ENCODE measurements around the gene PSMA5. TPM values are rescaled to one million over a fixed set of nuclear protein-coding genes. Genes with fewer than 3 reads are reported as not detected.

The PSMA5 gene
- total RNA-seq, 1 donor from 2014 or later, result 45.3 TPM

DNA sequence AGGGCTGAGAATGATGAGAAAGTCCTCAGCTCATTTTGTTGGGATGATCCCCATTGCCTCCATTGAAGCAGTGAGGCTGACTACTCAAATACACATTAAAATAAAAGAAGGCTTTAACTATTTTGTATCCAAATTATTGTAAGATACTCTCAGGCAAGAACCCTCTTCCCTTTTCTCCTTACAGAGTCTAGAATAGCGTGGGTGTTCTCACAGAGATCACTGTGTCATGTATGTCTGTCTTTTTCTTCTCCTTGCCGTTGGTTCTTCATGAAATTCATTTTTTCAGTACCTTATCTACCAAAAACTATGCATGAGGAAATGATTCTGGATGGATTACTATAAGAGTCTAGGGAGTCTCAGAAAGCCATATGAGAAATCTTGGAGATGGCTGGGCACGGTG is 58.6 kb downstream of the PSMA5 start:
- DNase-seq, result no peak

DNA sequence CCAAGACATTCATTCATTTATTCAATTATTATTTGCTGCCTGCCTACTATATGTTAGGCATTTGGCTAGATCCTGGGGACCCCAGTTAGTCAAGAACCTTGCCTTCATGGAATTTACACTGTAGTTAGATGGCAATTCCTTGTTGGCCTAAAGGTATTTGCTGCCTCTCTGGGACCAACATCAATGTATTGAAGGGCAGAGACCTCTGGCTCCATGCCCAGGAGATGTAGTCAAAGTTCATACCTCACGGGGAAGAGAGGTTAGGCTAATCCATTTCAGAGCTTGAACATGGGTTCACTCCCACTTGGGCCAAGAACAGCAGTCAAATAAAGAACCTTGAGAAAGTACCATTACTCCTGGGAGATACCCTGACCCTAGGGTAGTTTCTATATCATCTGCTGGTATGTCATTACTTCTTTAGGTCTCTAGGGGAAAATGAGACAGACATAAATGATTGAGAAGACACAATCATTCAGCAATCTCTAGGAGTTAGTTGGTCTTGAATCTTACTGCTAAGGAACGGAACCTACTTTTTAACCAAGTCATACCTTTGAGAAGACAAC is 60.5 kb downstream of the PSMA5 start:
- no peak for DNase-seq

DNA sequence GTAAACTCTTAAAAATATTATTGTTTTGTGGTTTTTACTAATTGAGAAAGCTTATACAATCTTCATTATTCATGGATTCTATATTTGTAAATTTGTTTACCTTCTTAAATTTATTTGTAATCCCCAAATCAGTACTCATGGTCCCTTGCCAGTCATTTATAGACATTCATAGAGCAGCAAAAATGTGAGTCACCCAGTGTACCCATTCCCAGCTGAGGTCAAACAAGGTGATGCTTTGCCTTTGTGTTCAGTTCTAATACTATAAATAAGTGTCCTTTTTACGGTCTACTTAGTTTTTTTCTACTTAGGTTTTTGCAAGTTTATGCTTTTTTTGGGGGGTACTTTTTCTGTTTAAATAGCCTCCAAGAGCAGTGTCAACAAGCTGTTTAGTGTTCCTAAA is 64.6 kb downstream of the PSMA5 start:
- DNase-seq, result no peak

DNA sequence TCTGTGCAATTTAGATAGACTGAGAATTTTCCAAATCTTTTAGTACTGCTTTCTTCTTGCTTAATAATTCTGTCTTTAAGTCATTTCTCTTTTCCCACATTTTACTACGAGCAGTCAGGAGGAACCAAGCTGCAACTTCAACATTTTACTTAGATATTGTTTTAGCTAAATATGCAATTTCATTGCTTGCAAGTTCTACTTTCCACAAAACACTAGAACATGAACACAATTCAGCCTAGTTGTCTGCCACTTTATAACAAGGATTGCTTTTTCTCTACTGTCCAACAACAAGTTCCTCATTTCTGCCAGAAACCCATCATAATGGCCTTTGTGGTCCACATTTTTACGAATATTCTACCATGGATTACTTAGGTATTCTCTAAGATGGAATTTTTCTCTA is 65.2 kb downstream of the PSMA5 start:
- no peak for DNase-seq

DNA sequence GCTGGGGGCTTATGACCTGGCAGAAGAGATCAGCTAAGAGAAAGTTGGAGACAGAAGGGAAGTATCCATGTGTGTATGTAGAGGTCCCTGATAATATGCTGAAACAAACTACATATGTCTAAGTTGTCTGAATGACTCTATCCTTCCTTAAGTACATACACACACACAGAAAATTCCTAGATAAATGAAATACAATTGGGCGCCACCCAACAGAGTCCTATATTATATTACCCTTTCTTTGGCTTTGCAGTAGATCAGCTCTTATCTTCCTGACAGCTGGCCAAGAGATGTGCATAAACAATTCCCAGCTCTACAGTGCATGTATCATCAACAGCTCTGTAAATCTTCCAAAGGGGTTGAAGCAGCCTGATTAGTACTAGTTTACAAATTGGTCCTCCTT is 68.6 kb downstream of the PSMA5 start:
- DNase-seq, result no peak

DNA sequence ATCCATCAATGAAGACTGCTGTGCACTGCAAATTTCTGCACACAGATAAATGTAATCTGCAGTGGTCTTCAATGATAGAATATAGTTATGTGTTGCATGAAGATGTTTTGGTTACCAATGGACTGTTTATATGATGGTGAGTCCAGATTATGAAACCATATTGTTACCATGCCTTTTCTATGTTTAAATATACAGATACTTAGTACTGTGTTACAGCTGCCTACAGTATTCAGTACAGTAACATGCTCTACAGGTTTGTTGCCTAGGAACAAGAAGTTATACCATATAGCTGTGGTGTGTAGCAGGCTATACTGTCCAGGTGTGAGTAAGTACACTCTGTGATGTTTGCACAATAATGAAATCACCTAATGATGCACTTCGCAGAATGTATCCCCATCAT is 69.3 kb downstream of the PSMA5 start:
- DNase-seq, result no peak

DNA sequence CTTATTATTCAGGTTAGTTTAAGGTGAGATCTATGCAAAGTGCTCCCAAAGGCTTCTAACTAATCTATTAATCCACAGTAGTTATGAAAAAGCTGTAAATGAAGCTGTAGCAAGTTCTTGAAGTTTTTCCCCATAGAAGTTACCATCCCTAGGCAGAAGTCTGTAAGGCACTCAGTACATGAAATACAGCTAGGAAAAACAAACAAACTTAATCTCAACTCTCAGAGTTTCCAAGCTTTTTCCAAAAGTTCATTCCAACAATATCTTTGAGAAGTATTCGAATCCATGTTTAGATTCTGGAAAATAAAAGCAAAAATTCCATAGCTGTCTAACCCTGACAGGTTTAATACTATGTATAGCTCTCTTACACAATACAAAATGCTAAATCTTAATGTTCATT is 69.7 kb downstream of the PSMA5 start:
- no peak for DNase-seq

DNA sequence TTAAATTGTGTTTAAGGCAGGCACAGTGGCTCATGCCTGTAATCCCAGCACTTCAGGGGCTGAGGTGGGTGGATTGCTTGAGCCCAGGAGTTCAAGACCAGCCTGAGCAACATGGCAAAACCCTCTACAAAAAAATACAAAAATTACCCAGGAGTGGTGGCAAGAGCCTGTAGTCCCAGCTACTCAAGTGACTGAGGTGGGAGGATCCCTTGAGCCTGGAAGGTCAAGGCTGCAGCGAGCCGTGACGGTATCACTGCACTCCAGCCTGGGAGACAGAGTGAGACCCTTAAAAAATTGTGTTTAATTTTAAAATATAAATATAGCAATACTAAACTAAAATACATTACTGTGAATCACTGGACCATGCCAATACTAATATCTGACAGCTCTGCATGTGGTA is 71.3 kb downstream of the PSMA5 start:
- no peak for DNase-seq

DNA sequence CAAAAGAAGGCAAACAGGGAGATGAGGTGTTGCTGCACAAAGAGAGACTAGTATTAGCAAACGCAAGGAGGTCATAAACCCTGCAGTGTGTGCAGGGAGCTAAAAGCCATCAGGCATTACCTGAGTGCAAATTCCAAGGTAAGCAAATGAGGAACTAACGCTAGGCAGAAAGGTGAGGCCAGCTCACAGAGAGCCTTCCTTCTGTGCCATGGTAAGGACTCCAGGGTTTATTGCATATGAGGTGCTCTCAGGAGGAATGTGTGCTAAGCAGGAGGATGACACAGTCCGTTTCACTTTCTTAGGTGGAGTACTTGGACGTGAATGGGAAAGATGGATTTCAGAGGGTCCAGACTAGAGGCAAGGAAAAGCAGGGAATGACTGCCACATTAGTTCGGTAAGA is 74.8 kb downstream of the PSMA5 start:
- no peak for DNase-seq

DNA sequence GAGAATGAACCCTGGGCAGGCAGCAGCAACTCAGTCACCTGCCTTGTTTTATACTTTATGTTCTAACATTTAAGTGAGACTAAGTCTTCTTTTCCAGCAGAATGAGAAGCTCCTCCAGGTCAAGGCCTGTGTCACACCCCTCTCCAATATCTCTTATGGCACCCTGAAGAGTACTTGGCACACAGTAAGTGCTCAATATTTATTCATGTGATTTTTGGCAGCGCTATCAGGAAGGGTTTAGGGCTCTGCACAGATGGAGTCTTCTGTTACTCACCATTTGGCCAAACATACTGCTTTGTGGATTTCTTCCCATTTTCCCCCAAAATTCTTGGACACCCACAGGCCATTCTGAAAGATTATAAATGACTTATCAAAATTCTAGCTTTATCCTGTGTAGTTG is 75.6 kb downstream of the PSMA5 start:
- no peak for DNase-seq

DNA sequence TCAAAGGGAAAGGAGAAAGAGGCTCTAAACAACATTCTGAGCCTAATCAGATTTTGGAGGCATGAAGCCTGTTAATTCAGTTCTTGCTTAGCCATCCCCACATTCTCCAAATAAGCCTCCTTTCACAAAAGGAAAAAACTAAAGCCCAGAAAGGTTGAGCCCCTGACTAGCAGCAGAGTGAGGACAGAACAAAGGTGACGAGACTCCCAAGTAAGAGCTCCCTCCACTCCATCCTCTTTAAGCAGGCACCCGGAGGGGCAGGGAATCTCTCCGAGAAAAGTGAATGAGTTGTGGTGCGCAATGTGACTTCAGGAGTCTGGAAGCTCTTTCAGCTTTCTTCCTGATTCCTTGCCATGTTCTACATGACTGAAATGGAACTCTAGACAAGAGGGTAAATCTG is 76.1 kb downstream of the PSMA5 start:
- DNase-seq, result no peak

Other genes with a start within 250 kb of the PSMA5 start
- gene SARS1, start 212.5 kb downstream of the PSMA5 start, total RNA-seq, result 178 and 206 TPM in 2 replicates
- 1.4 and 1.8 TPM in 2 replicates for gene CELSR2, start 176.9 kb downstream of the PSMA5 start, total RNA-seq
- 1.0 and 8.4 TPM in 2 replicates for gene PSRC1, start 143.3 kb downstream of the PSMA5 start, total RNA-seq
- not detected in 2 replicates for gene MYBPHL, start 119.4 kb downstream of the PSMA5 start, total RNA-seq
- gene SORT1, start 28.5 kb downstream of the PSMA5 start, total RNA-seq, result 16.7 and 17.4 TPM in 2 replicates
- under 0.01 TPM in 1 of 2 replicates, not detected in the other for gene SYPL2, start 40.1 kb upstream of the PSMA5 start, total RNA-seq
- 1.3 and 1.5 TPM in 2 replicates for gene ATXN7L2, start 57.5 kb upstream of the PSMA5 start, total RNA-seq
- 6.5 and 7.5 TPM in 2 replicates for gene CYB561D1, start 67.6 kb upstream of the PSMA5 start, total RNA-seq
- gene AMIGO1, start 83.3 kb upstream of the PSMA5 start, total RNA-seq, result 0.65 and 1.7 TPM in 2 replicates
- gene GPR61, start 113.4 kb upstream of the PSMA5 start, total RNA-seq, result under 0.01 TPM in 1 of 2 replicates, not detected in the other
- 16.3 and 22.9 TPM in 2 replicates for gene GNAI3, start 122.2 kb upstream of the PSMA5 start, total RNA-seq
- not detected in 2 replicates for gene GNAT2, start 193.2 kb upstream of the PSMA5 start, total RNA-seq
- 32.0 and 40.4 TPM in 2 replicates for gene AMPD2, start 193.4 kb upstream of the PSMA5 start, total RNA-seq
- 1.5 and 2.7 TPM in 2 replicates for gene GSTM4, start 229.7 kb upstream of the PSMA5 start, total RNA-seq
- gene GSTM2, start 241.6 kb upstream of the PSMA5 start, total RNA-seq, result 4.0 and 4.1 TPM in 2 replicates